NCI-H2196 (cell line): ENCODE data around the gene SLC6A11.

Experiments
- DNase-seq: peaks from one replicate; lab custom pipeline; 2025; ENCODE audit not compliant: unreplicated experiment; lab: John Stamatoyannopoulos, UW

SLC6A11 gene

DNA sequence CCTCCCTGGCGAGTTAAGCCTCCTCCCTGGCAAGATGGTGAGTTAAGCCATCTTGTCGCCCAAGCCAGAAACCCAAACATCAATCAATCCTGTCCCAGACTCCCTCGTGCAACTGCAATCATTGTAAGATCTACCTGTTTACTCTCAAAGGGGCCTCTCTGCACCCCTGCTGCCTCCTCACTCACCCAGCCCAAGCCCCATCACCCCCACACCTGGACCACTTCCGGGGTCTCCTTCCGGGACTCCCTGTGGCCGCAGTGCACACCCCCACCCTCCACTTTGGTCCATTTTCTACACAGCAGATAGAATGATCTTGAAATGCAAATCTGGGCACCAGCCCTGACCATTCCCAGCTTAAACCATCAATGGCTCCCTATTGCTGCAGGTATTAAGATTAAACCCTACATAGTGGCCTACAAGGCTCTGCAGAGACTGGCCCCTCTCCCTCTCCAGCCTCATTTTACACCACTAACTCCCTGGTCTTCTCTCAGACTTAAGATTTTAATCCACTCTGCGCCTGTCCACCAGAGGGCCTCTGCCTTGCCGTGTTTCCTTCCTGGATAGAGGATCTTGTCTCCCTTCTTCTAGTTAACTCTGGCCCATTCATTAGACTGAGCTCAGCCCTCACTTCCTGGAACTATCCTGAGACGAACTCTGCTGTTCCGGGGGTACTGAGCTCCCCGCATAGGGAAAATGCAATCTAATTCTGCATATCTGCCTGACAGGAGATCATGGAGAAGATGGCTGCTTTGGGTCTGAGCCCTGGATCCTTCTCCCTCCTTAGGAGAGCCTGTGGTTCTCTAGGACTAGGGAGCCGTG is 134.7 kb downstream of the SLC6A11 start:
- DNase-seq: no peak

DNA sequence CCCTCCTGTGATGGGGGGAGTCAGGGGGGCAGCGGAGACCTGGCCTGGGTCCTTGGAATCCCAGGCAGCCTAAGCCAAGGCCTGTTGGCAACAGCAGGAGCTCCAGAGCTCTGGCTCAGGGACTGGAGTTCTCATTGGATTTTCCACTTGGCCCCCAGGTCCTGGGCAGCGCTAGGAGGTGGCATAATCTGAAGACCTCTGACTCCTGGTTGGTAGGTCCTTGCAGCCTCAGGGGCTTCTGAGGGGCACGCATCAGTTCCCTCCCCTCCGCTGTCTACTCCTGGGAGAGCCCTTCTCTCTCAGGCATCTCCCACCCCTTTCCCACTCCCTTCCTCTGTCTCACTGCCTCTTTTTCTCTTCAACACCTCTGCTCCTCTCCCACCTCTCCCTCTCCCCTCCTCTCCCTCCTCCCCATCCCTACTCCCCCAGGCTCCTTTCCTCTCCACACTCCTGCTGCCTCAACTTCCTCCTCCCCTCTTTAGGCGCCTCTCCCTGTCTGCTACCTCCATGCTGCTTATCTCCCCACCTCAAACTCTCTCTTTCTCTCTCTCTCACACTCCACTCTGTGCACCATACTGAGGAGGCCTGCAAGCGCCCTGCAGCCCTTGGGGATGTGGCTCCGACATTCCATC is 135.4 kb downstream of the SLC6A11 start:
- DNase-seq: no peak

DNA sequence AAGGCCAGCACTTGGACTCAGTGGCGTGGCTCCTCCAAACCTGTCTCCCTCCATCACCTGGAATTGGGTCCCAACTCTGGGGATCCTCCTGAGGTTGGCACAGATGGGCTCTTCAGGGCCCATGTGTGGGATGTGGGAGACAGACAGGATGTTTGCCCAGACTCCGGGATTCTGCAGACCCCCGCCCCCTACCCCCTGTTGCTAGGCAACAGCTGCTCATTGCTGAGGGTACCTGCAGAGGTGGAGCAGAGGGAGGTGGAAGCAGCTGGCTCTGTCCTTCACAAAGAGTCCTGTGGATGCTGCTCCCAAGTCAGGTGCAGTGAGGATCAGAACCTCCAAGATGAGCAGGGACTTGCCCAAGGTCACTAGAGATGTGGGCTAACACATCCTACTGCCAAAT is 136.5 kb downstream of the SLC6A11 start:
- no peak for DNase-seq

DNA sequence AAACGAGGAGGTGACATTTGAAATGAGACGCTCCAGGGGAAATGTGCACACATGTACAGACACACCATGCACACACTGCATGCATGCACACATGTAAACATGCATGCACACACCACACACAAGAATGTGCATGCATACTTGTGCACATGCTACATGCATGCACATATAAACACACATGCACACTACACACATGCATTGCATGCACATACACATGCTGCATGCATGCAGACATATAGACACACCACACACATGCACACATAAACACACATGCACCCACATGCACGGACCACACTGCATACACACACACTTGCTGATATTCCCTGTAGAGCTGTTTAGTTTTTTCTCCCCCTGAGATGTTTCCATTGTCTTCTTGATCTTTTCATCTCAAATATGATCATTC is 138.7 kb downstream of the SLC6A11 start:
- no peak for DNase-seq

DNA sequence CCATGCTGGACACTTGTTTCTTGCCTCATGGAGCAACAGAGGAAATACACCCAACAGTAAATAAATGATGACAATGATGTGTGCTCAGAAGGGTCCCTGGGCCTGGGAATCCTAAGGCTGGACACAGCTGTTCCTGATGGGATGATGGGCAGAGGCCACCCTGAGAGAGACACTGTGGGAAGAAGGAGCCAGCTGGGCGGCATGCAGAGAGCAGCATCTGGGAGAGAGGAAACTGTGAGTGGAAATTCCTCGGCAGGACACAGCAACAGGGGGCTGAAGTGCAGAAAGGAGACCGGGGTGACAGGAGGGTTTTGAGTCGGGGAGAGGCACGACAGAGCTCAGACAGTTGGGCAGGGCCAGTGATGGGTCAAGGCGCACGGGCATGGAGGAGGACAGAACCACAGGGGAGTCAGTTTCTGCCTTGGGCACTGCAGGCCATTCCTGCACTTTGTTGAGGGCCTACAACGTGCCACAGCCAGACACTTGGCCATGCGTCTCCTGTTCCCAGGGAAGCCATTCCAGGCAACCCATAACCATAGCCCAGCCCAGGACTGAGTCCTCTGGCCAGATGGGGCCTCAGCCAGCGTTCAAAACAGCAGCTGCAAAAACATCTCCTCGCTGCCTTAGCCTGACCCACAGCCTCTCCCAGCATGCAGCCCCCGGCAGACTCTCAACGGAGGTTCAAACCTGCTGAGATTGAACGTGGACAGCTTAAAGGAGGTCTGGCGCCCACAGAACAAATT is 139.9 kb downstream of the SLC6A11 start:
- no peak for DNase-seq

DNA sequence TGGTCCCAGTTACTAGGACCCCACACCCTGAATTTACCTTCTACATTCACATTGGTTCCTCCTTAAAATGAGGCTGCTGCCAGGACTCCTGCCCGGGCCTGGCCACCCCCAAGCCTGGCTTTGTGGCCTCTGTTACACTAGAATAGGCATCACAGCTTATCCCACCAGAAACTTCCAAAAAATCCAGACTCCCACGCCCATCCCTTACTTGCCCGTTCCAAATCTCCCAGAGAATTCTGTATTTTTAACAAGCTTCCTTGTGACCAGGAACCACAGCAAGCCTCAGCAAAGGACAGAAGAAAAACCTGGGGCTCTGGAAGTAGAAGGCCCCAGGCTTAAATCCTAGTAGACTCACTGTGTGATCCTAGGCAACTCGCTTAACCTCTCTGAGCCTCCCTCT is 140.5 kb downstream of the SLC6A11 start:
- DNase-seq: no peak

DNA sequence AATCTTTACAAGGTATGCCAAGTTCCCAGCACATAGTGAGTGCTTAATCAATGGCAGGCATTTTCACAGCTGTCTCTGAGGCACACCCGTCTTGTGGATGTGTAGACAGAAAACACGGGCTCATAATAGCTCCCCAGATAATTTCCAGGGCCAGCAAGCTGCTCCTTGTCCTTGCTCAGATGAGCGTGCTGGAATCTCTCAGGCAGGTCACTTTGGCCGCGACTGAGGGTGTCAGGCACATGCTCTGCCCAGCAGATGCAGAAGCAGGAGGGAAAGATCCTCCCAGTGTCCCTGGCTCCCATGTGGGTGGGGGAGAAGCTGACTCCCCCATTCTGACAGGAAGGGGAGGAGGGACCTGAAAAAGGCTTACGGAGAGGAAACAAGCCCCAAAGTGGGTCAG is 141.0 kb downstream of the SLC6A11 start:
- DNase-seq: no peak

DNA sequence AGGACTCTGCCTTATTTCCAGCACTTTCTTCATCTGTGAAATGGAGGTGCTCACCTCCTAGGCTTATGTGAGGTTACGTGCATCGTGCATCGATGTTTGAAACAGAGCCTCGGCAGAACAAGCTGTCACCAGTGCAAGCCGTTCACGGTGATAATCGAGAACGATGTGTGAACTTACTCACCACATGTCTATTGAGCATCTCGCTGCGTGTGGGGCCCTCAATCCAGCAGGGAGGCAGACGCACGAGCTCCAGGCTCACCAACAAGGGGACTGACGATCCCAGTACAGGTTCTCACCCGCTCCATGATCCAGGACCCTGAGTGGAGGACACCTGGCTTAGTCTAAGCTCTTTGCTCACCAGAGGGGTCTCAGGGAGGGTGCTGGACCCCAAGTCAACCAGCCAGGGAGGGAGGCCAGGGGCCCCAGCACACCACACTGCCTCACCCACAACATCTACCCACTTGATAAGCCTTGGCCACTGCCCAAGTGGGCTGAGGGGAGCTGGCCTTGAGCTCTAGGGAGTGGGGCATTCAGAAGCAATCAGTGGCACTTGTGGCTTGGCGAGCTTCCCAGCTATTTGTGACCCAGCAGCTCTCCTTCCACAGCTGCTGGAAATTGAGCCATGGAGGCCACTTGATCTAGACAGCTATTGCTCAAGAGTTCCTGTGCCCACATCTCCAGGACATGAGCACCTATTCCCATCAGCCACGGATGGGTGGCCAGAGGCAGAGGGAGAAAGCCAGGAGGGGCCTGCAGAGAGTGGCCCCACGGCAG is 142.1 kb downstream of the SLC6A11 start:
- peak; percentile 82 for DNase-seq

DNA sequence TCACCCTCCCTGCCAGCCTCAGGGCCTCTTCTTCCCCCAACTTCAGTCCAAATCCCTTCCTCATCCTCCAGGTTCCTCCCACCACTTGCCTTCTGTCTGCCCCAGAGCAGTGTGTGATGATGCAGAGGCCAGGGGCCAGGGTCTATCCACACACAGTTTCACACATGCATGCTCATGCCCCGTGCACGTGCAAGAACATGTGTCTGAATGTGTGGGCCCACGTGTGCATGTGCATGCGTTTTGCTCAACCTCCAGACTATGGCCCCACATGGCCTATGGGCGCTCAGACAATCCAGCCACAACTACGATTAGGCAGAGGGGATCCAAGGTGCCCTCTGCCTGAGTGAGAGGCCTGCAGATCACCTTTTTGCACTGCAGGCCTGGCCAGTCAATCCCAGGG is 144.2 kb downstream of the SLC6A11 start:
- DNase-seq: no peak

DNA sequence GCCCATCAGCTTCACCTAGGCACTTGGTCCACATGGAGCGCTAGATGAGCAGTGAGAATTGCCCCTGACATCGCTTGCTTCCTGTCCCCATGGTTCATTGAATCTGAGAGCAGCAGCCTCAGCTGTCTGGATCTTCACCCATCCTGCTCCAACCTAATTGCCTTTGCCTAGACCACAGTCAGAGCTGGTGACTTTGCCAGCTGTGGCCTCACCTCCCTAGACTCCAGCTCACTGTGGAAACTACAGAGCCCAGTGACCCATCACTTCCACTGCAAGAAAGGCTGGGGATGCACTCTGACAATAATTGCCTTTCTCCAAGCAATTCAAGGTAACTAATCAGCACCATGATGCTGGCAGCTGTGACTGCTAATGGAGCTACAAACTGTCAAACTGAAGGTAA is 145.9 kb downstream of the SLC6A11 start:
- peak; percentile 1 for DNase-seq

DNA sequence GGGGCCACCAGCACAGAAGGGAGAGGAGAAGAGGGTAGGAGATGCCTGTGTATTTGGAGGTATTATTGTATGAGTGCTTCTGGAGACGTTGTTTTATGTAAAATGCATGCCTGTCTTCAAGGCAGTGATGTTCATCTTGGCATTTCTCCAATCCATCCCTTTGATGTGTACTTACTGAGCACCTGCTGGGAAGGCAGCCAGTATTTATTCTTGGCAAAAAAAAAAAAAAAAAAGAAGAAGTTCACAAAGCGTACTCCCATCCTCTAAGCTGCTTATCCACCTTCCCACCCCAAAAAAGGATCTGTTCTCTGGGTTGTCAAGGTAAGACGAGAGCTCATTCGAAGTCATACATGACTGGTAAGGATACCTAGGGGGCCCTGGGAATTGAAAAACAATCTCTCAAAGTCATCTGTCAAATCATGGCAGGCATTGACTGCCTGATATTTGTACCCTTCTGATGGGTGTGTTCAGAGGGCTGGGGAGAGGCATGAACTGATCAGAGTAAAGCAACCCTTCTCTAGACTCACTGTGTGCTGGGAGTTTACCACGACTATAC is 146.5 kb downstream of the SLC6A11 start:
- DNase-seq: peak; percentile 62

DNA sequence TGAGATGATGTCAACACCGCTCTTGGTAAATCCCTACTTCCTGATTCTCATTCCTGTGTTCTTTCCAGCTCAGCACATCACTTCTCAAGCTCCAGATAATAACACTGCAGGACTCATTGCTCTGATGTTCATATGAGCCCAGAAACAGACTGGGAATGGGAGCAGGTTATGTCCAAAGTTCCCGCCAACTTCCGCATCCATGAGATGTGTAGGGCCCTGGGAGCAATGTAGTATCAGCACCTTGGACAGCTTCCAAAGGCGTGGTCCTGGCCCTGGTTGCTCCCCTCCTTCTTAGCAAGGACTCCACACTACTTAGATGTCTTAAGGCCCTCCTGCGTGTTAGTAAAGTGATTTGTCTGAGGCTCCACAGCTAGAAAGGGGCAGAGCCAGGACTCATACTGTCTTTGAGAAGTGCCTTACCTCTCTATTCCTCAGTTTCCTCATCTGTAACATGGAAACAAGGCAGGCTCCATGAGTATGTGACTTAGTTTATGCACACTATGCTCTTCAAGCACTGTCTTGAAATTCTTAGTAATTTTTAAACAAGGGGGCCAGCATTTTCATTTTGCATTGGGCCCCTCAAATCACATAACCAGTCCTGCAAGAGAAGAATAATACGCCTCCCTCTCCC is 148.6 kb downstream of the SLC6A11 start:
- no peak for DNase-seq

DNA sequence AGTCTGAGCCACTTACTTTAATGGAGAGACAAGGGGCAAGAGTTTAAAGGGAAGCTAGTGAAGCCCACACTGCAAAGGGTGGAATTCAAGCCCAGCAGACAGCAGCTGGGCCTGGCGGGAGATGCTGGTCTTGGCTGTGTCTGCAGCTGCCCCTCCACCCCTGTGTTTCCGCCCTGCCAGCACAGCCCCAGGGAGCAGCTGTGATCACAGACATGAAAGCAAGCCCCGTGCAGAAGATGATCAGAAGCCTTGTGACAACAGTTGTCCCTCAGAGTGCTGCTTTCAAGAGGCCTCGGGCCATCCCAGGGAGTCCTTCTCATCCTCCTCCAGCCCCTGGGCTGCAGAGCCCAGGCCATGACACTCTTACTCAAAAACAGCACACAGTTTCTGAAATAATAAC is 152.4 kb downstream of the SLC6A11 start:
- no peak for DNase-seq

DNA sequence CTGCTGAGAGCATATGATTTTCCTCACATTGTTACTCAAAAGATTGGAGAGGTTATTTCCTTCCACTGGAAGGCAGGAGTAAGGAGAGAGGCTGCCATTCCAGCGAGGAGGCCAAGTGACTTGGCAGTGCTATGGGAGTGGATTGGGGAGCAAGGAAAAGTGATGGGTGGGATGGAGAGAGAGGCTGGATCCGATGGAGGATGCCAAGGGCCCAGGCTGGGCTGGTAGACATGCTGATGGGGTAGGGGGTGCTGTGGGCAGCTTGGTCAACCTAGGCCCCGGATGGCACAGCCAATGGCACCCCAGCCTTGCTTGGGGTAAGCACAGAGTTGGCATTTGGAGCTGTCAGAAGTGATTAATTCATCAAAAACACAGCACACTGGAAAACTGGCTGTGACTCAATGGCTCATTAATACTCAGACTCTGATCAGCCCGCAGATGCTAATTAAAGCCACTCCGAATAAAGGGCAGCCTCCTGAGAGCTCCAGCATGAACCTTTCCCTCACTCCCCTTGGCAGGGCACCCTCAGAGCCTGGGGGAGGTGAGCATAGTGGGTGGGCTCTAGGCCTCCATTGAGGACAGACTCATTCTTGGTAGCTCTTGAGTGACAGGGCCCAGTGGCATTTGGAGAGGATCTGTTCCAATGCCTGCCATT is 154.4 kb downstream of the SLC6A11 start:
- no peak for DNase-seq

DNA sequence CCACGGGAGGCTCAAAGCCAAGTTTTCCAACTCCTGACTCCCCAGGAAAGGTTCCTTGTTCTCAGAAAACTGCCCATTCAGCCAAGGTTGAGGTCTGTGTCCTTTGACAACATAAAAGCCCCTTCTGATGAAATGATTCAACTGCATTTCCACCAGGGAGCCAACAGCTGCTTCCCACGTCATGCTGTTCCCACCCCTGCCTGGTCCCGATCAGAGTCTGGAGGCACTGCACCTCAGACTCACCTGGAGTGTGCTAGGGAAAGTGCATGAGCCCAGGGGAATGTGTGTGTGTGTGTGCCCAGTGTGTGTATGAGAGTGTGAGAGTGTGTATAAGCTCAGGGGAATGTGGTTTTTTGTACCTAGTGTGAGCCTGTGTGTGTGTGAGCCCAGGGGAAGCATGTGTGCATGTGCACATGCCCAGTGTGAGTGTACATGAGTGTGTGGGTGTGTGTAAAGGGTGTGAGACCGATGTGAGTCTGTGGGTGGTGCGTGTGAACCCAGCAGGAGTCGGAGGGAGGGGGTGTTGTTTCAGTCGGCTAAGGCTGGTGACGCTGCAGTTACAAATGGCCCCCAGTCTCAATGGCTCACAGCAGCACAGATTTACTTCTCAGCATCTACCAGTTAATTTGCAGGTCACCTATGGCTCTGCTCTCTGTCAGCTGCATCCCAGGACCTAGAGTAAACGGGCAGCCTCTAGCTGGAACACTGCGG is 156.2 kb downstream of the SLC6A11 start:
- DNase-seq: no peak

DNA sequence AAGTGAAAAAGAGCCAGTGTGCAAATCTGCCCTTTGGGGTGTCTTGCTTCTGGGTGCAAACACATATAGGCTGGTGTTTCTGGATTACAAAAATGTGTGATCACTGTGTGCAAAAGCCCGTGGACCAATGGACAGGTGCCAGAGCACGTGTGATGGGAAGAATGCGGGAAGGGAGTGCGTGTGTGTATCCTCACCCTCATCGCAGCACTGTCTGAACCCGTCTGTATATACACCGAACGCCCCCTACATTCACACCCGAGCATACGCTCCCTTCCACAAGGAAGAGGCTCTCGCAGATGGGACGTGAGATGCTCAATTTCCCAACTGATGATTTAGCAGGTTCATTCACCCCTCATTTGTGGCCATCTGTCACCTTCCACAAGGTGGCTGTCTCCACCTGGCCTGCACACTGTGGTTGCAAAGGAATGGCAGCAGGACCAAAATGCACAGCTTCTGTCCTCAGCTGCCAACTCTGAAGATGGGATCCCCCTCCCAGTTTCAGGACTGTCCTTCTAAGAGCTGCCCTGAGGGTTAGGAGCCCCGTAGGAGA is 157.1 kb downstream of the SLC6A11 start:
- no peak for DNase-seq

DNA sequence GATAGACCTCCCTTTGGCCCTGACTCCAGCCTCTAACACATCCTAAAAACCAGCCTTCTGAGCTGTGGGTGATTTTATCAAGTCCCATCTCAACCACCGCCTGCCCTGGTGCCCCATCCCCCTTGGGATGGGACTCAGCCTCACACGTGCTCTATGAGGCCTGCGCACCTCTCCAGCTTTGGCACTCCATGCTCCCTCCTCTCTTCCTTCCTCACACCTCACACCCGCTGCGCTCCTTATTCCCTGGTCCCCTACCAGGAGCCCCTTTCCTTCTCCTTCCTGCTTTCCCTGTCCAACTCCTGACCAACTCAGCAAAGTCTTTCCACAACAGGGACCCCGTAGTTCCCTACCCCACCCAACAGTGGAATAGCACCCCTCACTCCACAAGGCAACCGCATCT is 158.1 kb downstream of the SLC6A11 start:
- DNase-seq: no peak

DNA sequence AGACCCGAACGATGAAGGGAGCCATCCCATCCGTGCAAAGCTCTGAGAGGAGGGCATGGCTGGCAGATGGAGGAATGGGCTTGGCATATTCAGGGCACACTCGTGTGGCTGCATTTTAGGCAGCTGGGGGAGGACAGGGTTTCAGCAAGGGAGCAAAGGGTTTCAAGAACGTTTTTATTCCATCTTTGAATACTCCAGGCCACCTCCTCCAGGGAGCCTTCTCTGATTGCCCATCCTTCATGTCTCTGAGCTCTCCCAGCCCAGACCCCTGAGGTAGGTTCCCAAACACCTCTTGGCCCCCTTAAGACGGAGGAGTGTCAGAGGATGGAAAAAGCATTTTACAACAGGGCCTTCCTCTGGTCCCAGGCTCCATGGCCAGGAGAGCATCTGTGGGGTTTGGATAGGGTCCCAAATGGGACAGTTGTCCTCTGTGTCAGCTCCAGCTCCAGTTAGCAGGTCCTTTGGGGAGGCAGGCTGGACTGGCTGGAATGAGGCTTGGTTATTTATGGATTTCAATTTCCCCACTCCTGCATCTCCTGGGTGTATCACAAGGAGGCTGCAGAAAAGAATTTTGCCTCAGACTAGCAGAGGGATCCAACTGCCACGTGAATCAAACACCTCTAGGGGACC is 158.8 kb downstream of the SLC6A11 start:
- DNase-seq: no peak
